ENCODE measurements around the gene PRKCB. TPM values are rescaled to one million over a fixed set of nuclear protein-coding genes. Genes with fewer than 3 reads are reported as not detected.

Gene PRKCB
- total and polyA plus RNA-seq, 4 donors: 1.6 to 9.4 (median 4.0) TPM

DNA sequence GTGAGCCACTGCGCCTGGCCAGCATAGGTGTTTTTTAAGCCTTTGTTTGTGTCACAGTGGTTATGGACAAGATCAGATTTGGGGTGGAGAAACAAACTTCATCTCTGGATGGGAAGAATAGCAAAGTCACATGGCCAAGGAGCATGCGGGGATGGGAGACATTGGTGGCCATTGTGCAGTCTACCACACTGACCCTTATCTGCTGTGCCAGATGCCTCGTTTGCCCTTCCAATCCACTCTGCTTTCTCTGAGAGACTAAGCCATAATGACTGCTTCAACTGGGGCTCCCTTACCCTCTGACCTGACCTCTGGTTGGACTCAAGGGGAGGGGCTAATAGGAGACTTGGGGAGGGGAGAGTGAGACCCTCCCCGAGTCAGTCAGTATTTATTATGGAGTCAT lies 166.8 kb downstream of the PRKCB start:
- H3K9ac ChIP-seq (ENCODE audit: low read depth in 1 of 2, low read length in 2 of 2): no peak overlapping the region
- H3K27ac ChIP-seq (ENCODE audit: low read depth in 1 of 2, low read length in 2 of 2): no peak overlapping the region
- no peaks in the 10 kb centered on the region for H3K4me1 ChIP-seq (ENCODE audit: control insufficient read depth in 4 of 4, insufficient read depth in 4 of 4, low read length in 3 of 4)
- H3K4me3 ChIP-seq (ENCODE audit: low read depth in 1 of 3, low read length in 3 of 3): no peak overlapping the region
- no peak for TF ChIP-seq ATF3 (IDR thresholded peaks at IDR 0.05)
- no peak for TF ChIP-seq MAX (IDR thresholded peaks at IDR 0.05)
- no peak for TF ChIP-seq GABPA (IDR thresholded peaks at IDR 0.05 in 1 of 2, conservative IDR thresholded peaks at IDR 0.05 in 1 of 2)
- no peak for TF ChIP-seq SP1 (IDR thresholded peaks at IDR 0.05)
- TF ChIP-seq HNF4G (IDR thresholded peaks at IDR 0.05): no peak
- no peak for DNase-seq (ENCODE audit: low spot score)
- peaks cover 0 to 3% (median 0%) of the 10 kb centered on the region in 4 donors for H3K27me3 ChIP-seq (ENCODE audit: control insufficient read depth in 4 of 4, insufficient read depth in 4 of 4, low read length in 3 of 4)
- WGBS: 78% methylated on average over 4 of the region's 4 CpGs
- no peaks in the 10 kb centered on the region for H3K36me3 ChIP-seq (ENCODE audit: control insufficient read depth in 4 of 4, insufficient read depth in 3 of 4, low read depth in 1 of 4, low read length in 3 of 4)
- H3K9me3 ChIP-seq (ENCODE audit: control insufficient read depth in 4 of 4, low read length in 3 of 4): no peaks in the 10 kb centered on the region

GRCh38 chr16:24005577-24005976 lies 169.8 kb downstream of the PRKCB start:
- H3K9ac ChIP-seq (ENCODE audit: low read depth in 1 of 2, low read length in 2 of 2): no peak overlapping the region
- TF ChIP-seq ATF3 (IDR thresholded peaks at IDR 0.05): no peak
- no peak for TF ChIP-seq RXRA (IDR thresholded peaks at IDR 0.05)
- no peak for TF ChIP-seq CTCF (IDR thresholded peaks at IDR 0.05; ENCODE audit: low read depth, low read length, missing input control)
- no peak for TF ChIP-seq FOXA2 (IDR thresholded peaks at IDR 0.05)
- TF ChIP-seq HNF4G (IDR thresholded peaks at IDR 0.05): no peak
- no peak for TF ChIP-seq ZBTB33 (IDR thresholded peaks at IDR 0.05)
- H3K27me3 ChIP-seq (ENCODE audit: control insufficient read depth in 4 of 4, insufficient read depth in 4 of 4, low read length in 3 of 4): peaks cover 0 to 3% (median 0%) of the 10 kb centered on the region in 4 donors
- no peaks in the 10 kb centered on the region for H3K4me1 ChIP-seq (ENCODE audit: control insufficient read depth in 4 of 4, insufficient read depth in 4 of 4, low read length in 3 of 4)
- no peak overlapping the region for H3K4me3 ChIP-seq (ENCODE audit: low read depth in 1 of 3, low read length in 3 of 3)
- no peaks in the 10 kb centered on the region for H3K9me3 ChIP-seq (ENCODE audit: control insufficient read depth in 4 of 4, low read length in 3 of 4)
- 61% methylated on average over 6 of the region's 6 CpGs for WGBS
- H3K27ac ChIP-seq (ENCODE audit: low read depth in 1 of 2, low read length in 2 of 2): no peak overlapping the region
- no peak for DNase-seq (ENCODE audit: low spot score)
- no peaks in the 10 kb centered on the region for H3K36me3 ChIP-seq (ENCODE audit: control insufficient read depth in 4 of 4, insufficient read depth in 3 of 4, low read depth in 1 of 4, low read length in 3 of 4)

DNA sequence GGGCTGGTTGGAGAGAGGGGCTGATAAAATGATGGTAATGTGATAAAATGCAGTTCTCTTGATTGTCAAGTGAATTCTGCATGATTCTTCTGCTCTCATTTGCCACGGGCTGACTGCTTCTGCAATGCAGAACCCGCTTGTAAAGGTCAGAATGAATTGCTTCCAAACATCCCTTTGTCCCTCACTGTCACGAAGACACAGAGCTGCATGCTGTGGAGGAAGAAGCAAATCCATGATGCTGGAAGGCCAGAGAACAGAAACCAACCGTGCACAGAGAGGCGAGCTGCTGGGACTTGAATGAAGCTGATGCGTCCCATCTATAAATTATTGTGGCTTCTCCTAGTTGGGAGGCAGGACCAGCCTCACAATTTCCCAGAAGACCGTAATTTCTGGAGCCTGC lies 171.6 kb downstream of the PRKCB start:
- Histone ChIP-seq H3K4me3 (ENCODE audit: low read depth in 1 of 3, low read length in 3 of 3) (no peak overlapping the region), H3K36me3 (ENCODE audit: control insufficient read depth in 4 of 4, insufficient read depth in 3 of 4, low read depth in 1 of 4, low read length in 3 of 4) (no peaks in the 10 kb centered on the region), H3K27me3 (ENCODE audit: control insufficient read depth in 4 of 4, insufficient read depth in 4 of 4, low read length in 3 of 4) (peaks cover 0 to 3% (median 0%) of the 10 kb centered on the region in 4 donors), H3K4me1 (ENCODE audit: control insufficient read depth in 4 of 4, insufficient read depth in 4 of 4, low read length in 3 of 4) (no peaks in the 10 kb centered on the region), H3K27ac (ENCODE audit: low read depth in 1 of 2, low read length in 2 of 2) (no peak overlapping the region), H3K9ac (ENCODE audit: low read depth in 1 of 2, low read length in 2 of 2) (no peak overlapping the region), H3K9me3 (ENCODE audit: control insufficient read depth in 4 of 4, low read length in 3 of 4) (no peaks in the 10 kb centered on the region)
- 72% methylated on average over 7 of the region's 7 CpGs for whole genome bisulfite sequencing
- DNase-seq (ENCODE audit: low spot score): no peak
- TF ChIP-seq FOXA2 (IDR thresholded peaks at IDR 0.05) (no peak), GABPA (IDR thresholded peaks at IDR 0.05 in 1 of 2, conservative IDR thresholded peaks at IDR 0.05 in 1 of 2) (no peak)
